Keratinocyte (primary cell): ENCODE results near the gene ANAPC15. TPM values are rescaled to one million over a fixed set of nuclear protein-coding genes. Genes with fewer than 3 reads are reported as not detected.

ENCODE experiments used
- DNase-seq: peaks from one replicate; pipeline ENCODE4 v3.0.0-alpha.2; 2011; ENCODE audit warnings: low read depth, missing footprints, low spot score
- FAIRE-seq: peaks from 2 replicates; lab custom pipeline; 2011; peaks lifted over from hg19 to GRCh38; lab: Jason Lieb, UNC
- H2AFZ ChIP-seq: 2 replicates; pipeline ENCODE4 v1.6.0; 2012; ENCODE audit warnings: low read length, control low read depth, inconsistent platforms; ENCODE audit not compliant: control insufficient read depth
- H3K27ac ChIP-seq: 2 replicates; pipeline ENCODE4 v1.5.1; 2011; ENCODE audit warnings: low read length; ENCODE audit not compliant: control insufficient read depth, insufficient read depth
- H3K27me3 ChIP-seq: 3 replicates; pipeline ENCODE4 v1.6.0; 2011; ENCODE audit warnings: low read length; ENCODE audit not compliant: control insufficient read depth, insufficient read depth; ENCODE audit errors: extremely low read depth
- H3K36me3 ChIP-seq, 2 experiments: 2 replicates in 1 of 2; 3 replicates in 1 of 2; pipeline ENCODE4 v1.5.1; 2011; ENCODE audit warnings: low read length in 2 of 2, mild to moderate bottlenecking in 1 of 2; ENCODE audit not compliant: control insufficient read depth in 2 of 2, insufficient read depth in 2 of 2; ENCODE audit errors: extremely low read depth in 1 of 2
- H3K4me1 ChIP-seq: 3 replicates; pipeline ENCODE4 v1.5.1; 2011; ENCODE audit warnings: low read length; ENCODE audit not compliant: control insufficient read depth, insufficient read depth; ENCODE audit errors: extremely low read depth
- H3K4me2 ChIP-seq: 3 replicates; pipeline ENCODE4 v1.6.0; 2011; ENCODE audit warnings: low read depth, low read length; ENCODE audit not compliant: control insufficient read depth, insufficient read depth; ENCODE audit errors: extremely low read depth
- H3K4me3 ChIP-seq, 3 experiments: fragments of 200-600 bp in 1 of 3; sonication (generic) in 1 of 3; 2 replicates in 2 of 3; 3 replicates in 1 of 3; pipeline ENCODE4 v1.5.1; 2011 to 2016; ENCODE audit warnings: low read length in 3 of 3, mild to moderate bottlenecking in 3 of 3, control low read depth in 2 of 3, inconsistent platforms in 1 of 3, low read depth in 1 of 3, mixed read lengths in 1 of 3, mixed run types in 1 of 3, moderate library complexity in 1 of 3; ENCODE audit not compliant: control insufficient read depth in 2 of 3, insufficient read depth in 2 of 3; ENCODE audit errors: extremely low read depth in 1 of 3
- H3K79me2 ChIP-seq: 2 replicates; pipeline ENCODE4 v1.6.0; 2012; ENCODE audit warnings: low read length; ENCODE audit not compliant: control insufficient read depth, insufficient read depth
- H3K9ac ChIP-seq: 3 replicates; pipeline ENCODE4 v1.6.0; 2011; ENCODE audit warnings: low read length; ENCODE audit not compliant: control insufficient read depth, insufficient read depth; ENCODE audit errors: extremely low read depth
- H3K9me1 ChIP-seq: 3 replicates; pipeline ENCODE4 v1.6.0; 2011; ENCODE audit warnings: low read length; ENCODE audit not compliant: control insufficient read depth, insufficient read depth; ENCODE audit errors: extremely low read depth
- H3K9me3 ChIP-seq: 2 replicates; pipeline ENCODE4 v1.5.1; 2012; ENCODE audit warnings: low read depth, low read length; ENCODE audit not compliant: control insufficient read depth
- H4K20me1 ChIP-seq: 3 replicates; pipeline ENCODE4 v1.6.0; 2011; ENCODE audit warnings: low read length; ENCODE audit not compliant: control insufficient read depth, insufficient read depth; ENCODE audit errors: extremely low read depth
- EZH2 ChIP-seq: IDR thresholded peaks from one replicate; pipeline ENCODE4 v1.6.1; 2012; ENCODE audit warnings: inconsistent platforms, mild to moderate bottlenecking, low read length, moderate library complexity
- dilution Hi-C: fragments of 300-500 bp; cut with MboI; formaldehyde crosslinking; loops from one replicate; pipeline ENCODE4 v1.7.0; 2020; ENCODE audit warnings: low sequenced_read_pairs; ENCODE audit not compliant: extremely low pct_ligation_motif_present
- polyA plus RNA-seq, 5 experiments: library from polyadenylated mRNA; depleted of rRNA in 3 of 5; stranded (reverse) in 3 of 5; stranded (forward) in 1 of 5; unstranded in 1 of 5; fragments of >200 nt; gene quantifications; 1 replicate in 1 of 5; 2 replicates in 3 of 5; 3 replicates in 1 of 5; pipeline versions ENCODE4 v1.2.1 to v1.2.3, GENCODE V29; 2011 to 2012; ENCODE audit warnings: missing spikeins in 2 of 5, low read depth in 1 of 5, low replicate concordance in 1 of 5
- TF ChIP-seq, protein P1 (sequence below), 3 experiments: IDR thresholded peaks in 1 of 3; conservative IDR thresholded peaks in 1 of 3; optimal IDR thresholded peaks in 1 of 3; 2 replicates in 2 of 3; 3 replicates in 1 of 3; pipeline versions ENCODE3 to v1.5.1; 2011; ENCODE audit warnings: low read length in 3 of 3, mild to moderate bottlenecking in 3 of 3, moderate library complexity in 2 of 3, control low read depth in 1 of 3, inconsistent platforms in 1 of 3; ENCODE audit not compliant: insufficient read depth in 2 of 3; ENCODE audit errors: extremely low read depth in 1 of 3

ANAPC15 gene
- polyA plus RNA-seq, 1 donor (not counting 4 experiments of a cell fraction or from before 2014, with no cell fraction given) = 70.9 TPM

DNA sequence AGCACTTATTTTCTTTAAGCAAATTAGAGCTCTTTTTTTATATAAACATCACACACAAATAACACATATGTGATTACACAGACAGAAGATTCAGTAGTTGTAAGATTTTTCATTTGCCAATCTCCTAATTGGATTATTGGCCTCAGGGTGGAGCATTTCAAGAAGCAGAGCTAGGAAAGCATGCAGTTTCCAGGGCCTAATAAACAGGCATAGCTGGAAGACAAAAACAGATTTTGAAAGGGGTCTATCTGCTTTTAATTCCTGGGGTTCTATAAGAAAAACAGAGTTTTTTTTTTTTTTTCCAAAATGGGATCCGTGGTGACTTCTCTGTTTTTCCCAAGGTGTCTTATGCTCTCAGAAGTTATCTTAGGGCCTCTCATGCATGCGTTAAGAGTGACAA is 15.4 kb upstream of the ANAPC15 start:
- Histone ChIP-seq H3K27ac (no peak overlapping the region), H3K4me3 (no peak overlapping the region), H3K27me3 (no peaks in the 10 kb centered on the region), H3K79me2 (no peaks in the 10 kb centered on the region), H3K9me1 (no peaks in the 10 kb centered on the region), H3K4me2 (no peak overlapping the region), H3K36me3 (peaks cover 0 to 4% of the 10 kb centered on the region in 2 experiments), H3K4me1 (peaks cover 6% of the 10 kb centered on the region), H2AFZ (no peak overlapping the region), H3K9me3 (no peaks in the 10 kb centered on the region), H4K20me1 (no peaks in the 10 kb centered on the region), H3K9ac (no peak overlapping the region)
- dilution Hi-C loops = no loop called here
- TF ChIP-seq, protein P1, sequence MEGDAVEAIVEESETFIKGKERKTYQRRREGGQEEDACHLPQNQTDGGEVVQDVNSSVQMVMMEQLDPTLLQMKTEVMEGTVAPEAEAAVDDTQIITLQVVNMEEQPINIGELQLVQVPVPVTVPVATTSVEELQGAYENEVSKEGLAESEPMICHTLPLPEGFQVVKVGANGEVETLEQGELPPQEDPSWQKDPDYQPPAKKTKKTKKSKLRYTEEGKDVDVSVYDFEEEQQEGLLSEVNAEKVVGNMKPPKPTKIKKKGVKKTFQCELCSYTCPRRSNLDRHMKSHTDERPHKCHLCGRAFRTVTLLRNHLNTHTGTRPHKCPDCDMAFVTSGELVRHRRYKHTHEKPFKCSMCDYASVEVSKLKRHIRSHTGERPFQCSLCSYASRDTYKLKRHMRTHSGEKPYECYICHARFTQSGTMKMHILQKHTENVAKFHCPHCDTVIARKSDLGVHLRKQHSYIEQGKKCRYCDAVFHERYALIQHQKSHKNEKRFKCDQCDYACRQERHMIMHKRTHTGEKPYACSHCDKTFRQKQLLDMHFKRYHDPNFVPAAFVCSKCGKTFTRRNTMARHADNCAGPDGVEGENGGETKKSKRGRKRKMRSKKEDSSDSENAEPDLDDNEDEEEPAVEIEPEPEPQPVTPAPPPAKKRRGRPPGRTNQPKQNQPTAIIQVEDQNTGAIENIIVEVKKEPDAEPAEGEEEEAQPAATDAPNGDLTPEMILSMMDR (optimal IDR thresholded peaks at IDR 0.05 in 1 of 3, IDR thresholded peaks at IDR 0.05 in 1 of 3, conservative IDR thresholded peaks at IDR 0.05 in 1 of 3; ENCODE audit: extremely low read depth in 1 of 3, insufficient read depth in 2 of 3, low read length in 3 of 3) = no peak
- TF ChIP-seq EZH2 = no peak
- FAIRE-seq = no peak
- DNase-seq = no peak

DNA sequence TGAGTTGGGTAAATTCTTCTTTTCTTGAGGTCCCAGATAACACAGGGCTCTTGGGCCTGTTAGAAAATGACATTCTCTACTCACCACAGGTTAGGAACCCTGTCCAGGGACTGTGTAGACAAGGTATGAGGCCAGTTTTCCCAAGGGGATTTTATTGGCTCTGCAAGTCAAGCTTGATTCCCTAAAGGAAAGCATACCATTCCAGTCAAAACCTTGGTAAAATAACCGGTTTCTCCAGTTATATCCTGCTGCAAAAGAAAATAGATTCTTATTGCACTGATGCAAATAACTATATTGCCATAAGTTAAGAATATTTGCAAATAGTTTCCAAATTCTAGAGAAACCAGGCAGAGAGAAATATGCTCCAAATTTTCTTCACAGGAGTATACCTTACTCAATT is 13.5 kb upstream of the ANAPC15 start:
- FAIRE-seq = no peak
- no peak for TF ChIP-seq EZH2
- TF ChIP-seq, protein P1 (optimal IDR thresholded peaks at IDR 0.05 in 1 of 3, IDR thresholded peaks at IDR 0.05 in 1 of 3, conservative IDR thresholded peaks at IDR 0.05 in 1 of 3; ENCODE audit: extremely low read depth in 1 of 3, insufficient read depth in 2 of 3, low read length in 3 of 3) = no peak
- peaks cover 6% of the 10 kb centered on the region for H3K4me1 ChIP-seq
- no peaks in the 10 kb centered on the region for H3K27me3 ChIP-seq
- H3K9me3 ChIP-seq = no peaks in the 10 kb centered on the region
- dilution Hi-C loops = no loop called here
- no peak overlapping the region for H3K27ac ChIP-seq
- no peaks in the 10 kb centered on the region for H3K79me2 ChIP-seq
- no peak overlapping the region for H3K4me3 ChIP-seq
- no peak overlapping the region for H3K4me2 ChIP-seq
- no peaks in the 10 kb centered on the region for H3K9me1 ChIP-seq
- H2AFZ ChIP-seq = no peak overlapping the region
- DNase-seq = no peak
- H3K36me3 ChIP-seq = peaks cover 0 to 5% of the 10 kb centered on the region in 2 experiments
- no peaks in the 10 kb centered on the region for H4K20me1 ChIP-seq
- H3K9ac ChIP-seq = no peak overlapping the region
